Right atrium auricular region (tissue), 2 donors: Measurements from ENCODE around the gene UBE2V1. TPM values are rescaled to one million over a fixed set of nuclear protein-coding genes. Genes with fewer than 3 reads are reported as not detected.

Source experiments
- DNase-seq: peaks from one replicate; pipeline ENCODE4 v3.0.0-alpha.2; 2019; ENCODE audit warnings: low spot score
- H3K27ac ChIP-seq, 2 donors: fragments of 200-600 bp; sonication (generic); 1 replicate in 1 of 2; 2 replicates in 1 of 2; pipeline ENCODE4 v1.5.1; 2016 to 2019
- H3K27me3 ChIP-seq, 2 donors: fragments of 200-600 bp; sonication (generic); one replicate each; pipeline versions ENCODE4 v1.5.1 to v1.6.0; 2017 to 2019
- H3K36me3 ChIP-seq: fragments of 200-600 bp; sonication (generic); one replicate; pipeline ENCODE4 v1.5.1; 2016
- H3K4me1 ChIP-seq, 2 donors: fragments of 200-600 bp; sonication (generic); one replicate each; pipeline versions ENCODE4 v1.5.1 to v1.6.0; 2017 to 2019
- H3K4me3 ChIP-seq, 2 donors: fragments of 200-600 bp; sonication (generic); 1 replicate in 1 of 2; 2 replicates in 1 of 2; pipeline ENCODE4 v1.5.1; 2017 to 2019; ENCODE audit warnings: mild to moderate bottlenecking in 1 of 2, moderate library complexity in 1 of 2
- H3K9me3 ChIP-seq, 2 donors: fragments of 200-600 bp; sonication (generic); one replicate each; pipeline ENCODE4 v1.5.1; 2019
- total RNA-seq, 2 donors: library from RNA; depleted of rRNA; stranded (reverse); fragments of >200 nt; gene quantifications; one replicate each; pipeline ENCODE4 v1.1.0, GENCODE V29; 2016
- TF ChIP-seq, protein P1 (sequence below), 2 donors: fragments of 200-600 bp; sonication (generic); IDR thresholded peaks; one replicate each; pipeline ENCODE4 v1.5.1; 2019; ENCODE audit warnings: antibody characterized with exemption in 2 of 2

Gene UBE2V1
- total RNA-seq, 2 donors from 2014 or later: 61.2 to 70.2 TPM

DNA sequence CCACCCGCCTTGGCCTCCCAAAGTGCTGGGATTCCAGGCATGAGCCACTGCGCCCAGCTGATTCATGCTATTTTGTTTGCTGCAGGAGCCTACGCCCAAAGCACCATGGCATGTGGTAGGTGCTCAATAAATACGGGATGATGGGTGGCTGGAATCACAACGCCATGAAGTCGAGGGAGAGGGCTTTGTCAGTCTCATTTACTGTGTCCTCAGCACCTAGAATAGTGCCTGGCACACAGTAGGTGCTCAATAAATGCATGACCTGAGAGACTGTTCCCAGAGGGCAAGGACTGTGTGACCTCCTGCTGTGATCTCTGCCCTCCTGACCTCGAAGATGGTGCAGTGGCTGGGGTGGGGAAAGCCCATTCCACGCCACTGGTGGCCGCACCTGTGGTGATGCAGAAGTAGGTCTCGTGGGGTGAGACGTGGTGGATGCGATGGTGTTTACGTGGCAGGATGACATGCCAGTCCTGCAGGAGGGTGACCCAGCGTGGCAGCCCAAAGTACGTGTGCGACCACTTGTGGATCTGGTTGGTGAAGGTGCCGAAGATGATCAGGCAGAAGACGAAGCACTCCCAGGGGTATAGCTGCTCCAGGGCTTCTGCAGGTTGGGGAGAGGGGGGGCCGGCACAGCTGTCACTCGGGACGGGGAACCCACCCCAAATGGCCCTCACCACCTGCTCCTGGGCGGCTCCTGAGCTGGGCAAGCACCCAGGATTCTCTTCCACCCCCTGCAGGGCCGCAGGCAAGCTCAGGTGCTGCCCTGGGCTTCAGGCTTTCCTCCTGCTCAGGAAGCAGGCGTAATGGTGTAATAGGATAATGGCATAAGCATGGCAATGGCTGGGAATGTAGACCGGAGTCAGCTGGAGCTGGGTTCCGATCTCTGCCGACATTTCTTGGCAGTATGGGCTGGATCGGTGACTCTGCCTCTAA, 14.9 kb upstream of the UBE2V1 start:
- DNase-seq: no peak
- no peaks in the 10 kb centered on the region for H3K9me3 ChIP-seq
- TF ChIP-seq, protein P1, sequence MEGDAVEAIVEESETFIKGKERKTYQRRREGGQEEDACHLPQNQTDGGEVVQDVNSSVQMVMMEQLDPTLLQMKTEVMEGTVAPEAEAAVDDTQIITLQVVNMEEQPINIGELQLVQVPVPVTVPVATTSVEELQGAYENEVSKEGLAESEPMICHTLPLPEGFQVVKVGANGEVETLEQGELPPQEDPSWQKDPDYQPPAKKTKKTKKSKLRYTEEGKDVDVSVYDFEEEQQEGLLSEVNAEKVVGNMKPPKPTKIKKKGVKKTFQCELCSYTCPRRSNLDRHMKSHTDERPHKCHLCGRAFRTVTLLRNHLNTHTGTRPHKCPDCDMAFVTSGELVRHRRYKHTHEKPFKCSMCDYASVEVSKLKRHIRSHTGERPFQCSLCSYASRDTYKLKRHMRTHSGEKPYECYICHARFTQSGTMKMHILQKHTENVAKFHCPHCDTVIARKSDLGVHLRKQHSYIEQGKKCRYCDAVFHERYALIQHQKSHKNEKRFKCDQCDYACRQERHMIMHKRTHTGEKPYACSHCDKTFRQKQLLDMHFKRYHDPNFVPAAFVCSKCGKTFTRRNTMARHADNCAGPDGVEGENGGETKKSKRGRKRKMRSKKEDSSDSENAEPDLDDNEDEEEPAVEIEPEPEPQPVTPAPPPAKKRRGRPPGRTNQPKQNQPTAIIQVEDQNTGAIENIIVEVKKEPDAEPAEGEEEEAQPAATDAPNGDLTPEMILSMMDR (IDR thresholded peaks at IDR 0.05): no peak
- H3K27me3 ChIP-seq: no peaks in the 10 kb centered on the region
- H3K4me3 ChIP-seq: no peak overlapping the region
- no peak overlapping the region for H3K27ac ChIP-seq
- H3K36me3 ChIP-seq: peaks cover 64% of the 10 kb centered on the region
- H3K4me1 ChIP-seq: peaks cover 0 to 12% of the 10 kb centered on the region in 2 donors

DNA sequence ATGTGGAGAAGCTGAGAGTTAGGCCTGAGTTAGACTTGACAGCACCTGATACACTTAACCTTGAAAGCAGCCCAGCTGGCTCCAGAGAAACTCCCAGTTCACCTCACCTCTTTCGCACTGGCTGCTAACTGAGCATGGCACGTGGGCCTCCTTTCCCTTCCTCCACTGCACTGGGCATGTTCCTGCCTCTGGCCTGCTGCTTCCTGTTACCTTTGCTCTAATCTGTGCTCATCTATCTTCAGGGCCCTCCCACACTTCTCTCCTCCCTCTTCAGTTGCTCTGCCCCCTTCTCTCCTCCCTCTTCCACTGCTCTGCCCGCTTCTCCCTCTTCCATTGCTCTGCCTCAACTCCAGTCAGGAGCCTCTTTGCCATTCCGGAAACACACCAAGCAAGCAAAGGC, 13.7 kb upstream of the UBE2V1 start:
- H3K9me3 ChIP-seq: no peaks in the 10 kb centered on the region
- peaks cover 0 to 11% of the 10 kb centered on the region in 2 donors for H3K4me1 ChIP-seq
- no peaks in the 10 kb centered on the region for H3K27me3 ChIP-seq
- no peak overlapping the region for H3K27ac ChIP-seq
- H3K4me3 ChIP-seq: no peak overlapping the region
- TF ChIP-seq, protein P1 (IDR thresholded peaks at IDR 0.05): no peak
- H3K36me3 ChIP-seq: peaks cover 60% of the 10 kb centered on the region
- no peak for DNase-seq

DNA sequence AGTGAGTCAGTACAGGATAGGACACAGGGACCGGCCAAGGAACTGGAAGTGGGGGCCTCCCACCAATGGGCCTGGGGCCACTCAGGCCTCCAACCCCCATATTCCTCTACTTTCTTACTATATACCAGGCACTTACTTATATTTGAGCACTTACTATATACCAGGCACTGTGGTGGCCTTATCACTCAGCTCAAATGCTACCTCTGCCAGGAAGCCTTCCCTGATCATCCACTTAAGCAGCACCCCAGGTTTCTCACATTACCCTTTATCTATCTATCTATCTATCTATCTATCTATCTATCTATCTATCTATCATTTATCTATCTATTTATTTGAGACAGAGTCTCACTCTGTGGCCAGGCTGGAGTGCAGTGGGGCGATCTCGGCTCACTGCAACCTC, 12.3 kb upstream of the UBE2V1 start:
- Histone ChIP-seq H3K27me3 (no peaks in the 10 kb centered on the region), H3K4me1 (peaks cover 0 to 12% of the 10 kb centered on the region in 2 donors), H3K36me3 (peaks cover 51% of the 10 kb centered on the region), H3K4me3 (no peak overlapping the region), H3K27ac (no peak overlapping the region), H3K9me3 (no peaks in the 10 kb centered on the region)
- TF ChIP-seq, protein P1 (IDR thresholded peaks at IDR 0.05): no peak
- DNase-seq: no peak

DNA sequence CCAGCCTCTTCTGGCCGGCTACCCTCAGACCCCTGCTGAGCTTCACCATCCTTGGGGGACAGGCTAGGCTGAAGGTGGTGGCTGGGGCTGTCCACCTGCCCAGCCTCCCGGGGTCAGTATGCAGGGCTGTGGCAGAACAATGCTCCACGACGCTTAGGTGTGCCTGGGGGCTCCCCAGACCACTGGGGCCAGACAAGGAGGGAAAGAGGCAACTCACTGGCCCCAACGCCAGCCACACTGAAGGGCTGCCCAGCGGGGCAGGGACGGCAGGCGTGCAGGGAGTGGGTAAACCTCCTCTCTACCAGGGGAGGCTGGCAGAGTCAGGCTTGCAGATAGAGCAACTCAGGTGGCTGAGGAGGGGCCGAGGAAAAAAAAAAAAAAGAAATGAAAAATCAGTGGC, 11.5 kb upstream of the UBE2V1 start:
- DNase-seq: no peak
- Histone ChIP-seq H3K36me3 (peaks cover 51% of the 10 kb centered on the region), H3K9me3 (no peaks in the 10 kb centered on the region), H3K27ac (no peak overlapping the region), H3K4me3 (no peak overlapping the region), H3K27me3 (no peaks in the 10 kb centered on the region), H3K4me1 (peaks cover 0 to 8% of the 10 kb centered on the region in 2 donors)
- TF ChIP-seq, protein P1 (IDR thresholded peaks at IDR 0.05): no peak

DNA sequence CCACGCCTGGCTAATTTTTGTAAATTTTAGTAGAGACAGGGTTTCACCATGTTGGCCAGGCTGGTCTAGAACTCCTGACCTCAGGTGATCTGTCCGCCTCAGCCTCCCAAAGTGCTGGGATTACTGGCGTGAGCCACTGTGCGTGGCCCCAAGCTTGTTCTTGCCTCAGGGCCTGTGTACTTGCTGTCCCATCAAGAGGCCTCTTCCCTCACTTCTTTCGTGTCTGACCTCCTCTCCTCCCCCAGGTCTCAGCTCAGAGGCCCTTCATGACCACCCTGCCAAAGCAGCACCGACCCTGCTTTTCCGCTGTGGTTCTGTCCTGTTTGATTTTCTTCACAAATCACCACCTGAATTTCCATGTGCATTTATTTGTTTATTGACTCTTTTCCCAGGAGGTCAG, 10.5 kb upstream of the UBE2V1 start:
- no peak overlapping the region for H3K4me3 ChIP-seq
- no peak for DNase-seq
- no peaks in the 10 kb centered on the region for H3K27me3 ChIP-seq
- TF ChIP-seq, protein P1 (IDR thresholded peaks at IDR 0.05): no peak
- no peaks in the 10 kb centered on the region for H3K9me3 ChIP-seq
- H3K27ac ChIP-seq: no peak overlapping the region
- H3K4me1 ChIP-seq: peaks cover 0 to 8% of the 10 kb centered on the region in 2 donors
- H3K36me3 ChIP-seq: peaks cover 40% of the 10 kb centered on the region
